Measurements from ENCODE around the gene NECTIN4.
"Not testable (repeated sequence)": the region's sequence is repeated elsewhere in the genome, so short reads cannot be mapped to it uniquely, and the experiment has no call there.

Gene NECTIN4

DNA sequence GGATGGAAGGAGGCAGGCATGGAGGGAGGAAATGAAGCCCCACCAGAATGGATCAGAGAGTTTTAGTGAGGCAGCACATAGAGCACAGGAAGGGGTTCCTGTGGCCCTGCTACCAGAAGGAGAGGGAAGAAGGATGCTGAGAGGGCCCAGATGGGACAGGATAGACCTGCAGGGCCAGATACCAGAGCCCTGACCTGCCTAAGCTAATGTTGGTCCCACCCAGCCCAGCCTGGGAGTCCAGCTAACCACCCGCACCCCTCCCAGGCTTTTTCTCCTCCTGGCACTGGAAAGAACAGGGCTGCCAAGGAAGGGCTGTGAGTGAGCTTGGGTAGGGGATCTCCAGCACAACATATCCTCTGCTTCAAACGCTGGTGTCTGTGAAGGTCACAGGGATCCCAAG lies 6.9 kb downstream of the NECTIN4 start:
- no peak for DNase-seq (ENCODE audit: low spot score)

DNA sequence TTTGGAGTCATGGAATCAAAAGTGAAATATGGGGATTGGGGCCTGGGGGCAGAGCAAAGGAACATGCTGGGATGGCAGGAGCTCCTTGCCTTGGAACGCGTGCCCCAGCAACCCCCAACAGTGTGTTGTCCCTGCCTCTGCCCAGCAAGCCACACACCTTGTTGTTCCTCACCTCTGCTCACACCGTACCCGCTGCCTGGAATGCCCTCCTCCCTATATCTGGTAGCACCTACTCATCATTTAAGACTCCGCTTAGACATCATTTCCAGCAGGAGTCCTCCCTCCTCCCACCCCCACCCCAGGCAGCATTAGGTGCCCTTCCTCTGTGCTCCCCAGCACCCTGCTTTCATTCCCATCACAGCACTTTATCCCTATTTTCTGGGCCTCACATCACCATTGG lies 7.8 kb downstream of the NECTIN4 start:
- DNase-seq (ENCODE audit: low spot score): no peak

DNA sequence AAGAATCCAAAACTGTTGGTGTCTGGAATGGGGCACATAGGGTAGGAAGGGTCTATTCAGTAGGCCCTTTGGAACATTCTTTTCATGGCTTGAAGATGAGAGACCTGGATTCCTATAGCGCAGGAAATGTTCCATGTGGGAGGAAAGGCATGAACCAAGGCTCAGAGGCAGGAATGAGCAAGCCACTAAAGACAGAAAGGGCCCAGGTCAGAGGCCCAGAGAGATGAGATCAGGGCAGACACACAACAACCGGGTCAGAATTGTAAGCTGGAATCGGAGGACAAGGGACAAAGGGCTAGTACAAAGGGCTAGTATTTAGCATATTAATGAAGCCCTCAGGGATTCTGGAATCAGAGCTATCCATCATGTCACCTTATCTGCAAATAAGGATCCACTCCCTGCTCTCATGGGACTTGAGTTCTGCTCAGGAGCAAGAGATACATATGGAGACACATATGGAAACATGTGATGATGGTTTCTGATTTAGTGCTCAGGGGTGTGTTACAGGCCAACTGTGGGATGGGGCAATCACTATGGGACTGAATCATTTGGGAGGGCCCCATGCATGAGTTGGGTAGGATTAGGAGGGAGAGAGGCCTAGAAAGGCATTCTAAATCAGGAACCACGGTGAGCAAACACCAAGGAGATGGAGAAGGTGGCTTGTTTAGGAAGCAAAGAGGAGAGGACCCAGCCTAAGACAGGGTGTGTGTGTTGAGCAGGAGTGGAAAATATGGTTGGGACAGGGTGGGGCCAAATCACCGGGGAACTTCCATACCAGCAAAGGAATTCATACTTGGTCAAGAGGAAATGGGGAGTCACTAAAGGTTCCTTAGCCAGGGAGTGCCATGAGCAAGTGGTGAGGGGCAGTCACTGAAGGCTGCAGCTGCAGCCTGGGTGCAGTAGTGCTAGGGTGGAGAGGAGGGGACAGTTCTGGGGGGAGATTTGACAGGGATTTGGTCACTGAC lies 8.6 kb downstream of the NECTIN4 start:
- DNase-seq (ENCODE audit: low spot score): no peak

DNA sequence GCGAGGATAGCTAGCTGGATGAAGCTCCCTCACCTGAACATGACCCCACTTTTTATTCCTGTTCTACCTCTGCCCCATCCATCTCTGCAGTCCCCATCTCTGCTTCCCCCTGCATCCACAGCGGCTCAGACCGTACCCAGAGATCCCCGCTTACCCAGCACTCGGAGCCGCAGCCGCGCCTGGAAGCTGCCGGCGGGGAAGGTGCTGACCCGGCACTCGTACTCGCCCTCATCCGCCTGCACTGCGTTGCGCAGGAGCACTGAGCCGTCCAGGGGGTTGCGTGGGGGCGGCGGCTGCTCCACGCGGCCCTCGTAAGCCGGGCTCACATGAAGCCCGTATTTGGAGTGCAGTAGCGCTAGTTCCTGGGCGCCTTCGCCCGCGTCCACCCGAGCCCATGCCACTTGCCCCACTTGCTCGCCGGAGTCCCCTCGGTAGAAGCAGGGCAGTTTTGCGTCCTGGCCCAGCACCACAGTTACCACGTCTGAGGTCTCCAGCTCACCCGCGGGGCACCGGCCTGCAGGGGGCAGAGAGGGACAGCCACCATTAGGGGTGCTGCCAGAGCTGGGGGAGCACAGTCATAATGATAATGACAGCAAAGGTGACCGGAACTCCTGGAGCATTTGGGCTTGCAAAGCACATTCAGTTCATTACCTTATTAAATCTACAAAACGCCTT lies 9.8 kb downstream of the NECTIN4 start:
- no peak for DNase-seq (ENCODE audit: low spot score)

DNA sequence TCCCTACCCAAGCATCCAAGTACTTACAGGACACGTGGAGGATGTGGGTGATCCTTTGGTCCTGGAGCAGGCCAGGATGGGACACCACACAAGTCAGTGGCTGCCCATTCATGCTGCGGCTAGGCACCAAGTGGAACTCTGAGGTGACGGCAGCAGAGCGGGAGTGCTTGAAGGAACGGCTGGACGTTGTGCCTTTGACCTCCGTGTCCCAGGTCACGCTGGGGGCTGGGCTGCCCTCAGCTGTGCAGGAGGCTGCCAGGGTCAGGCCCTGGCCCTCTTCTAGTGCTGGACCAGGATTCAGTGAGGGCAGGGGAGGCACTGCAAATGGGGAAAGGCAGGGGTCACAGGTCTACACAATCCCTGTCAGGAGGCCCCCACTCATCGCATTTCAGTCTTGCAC lies 11.9 kb downstream of the NECTIN4 start:
- DNase-seq (ENCODE audit: low spot score): no peak

DNA sequence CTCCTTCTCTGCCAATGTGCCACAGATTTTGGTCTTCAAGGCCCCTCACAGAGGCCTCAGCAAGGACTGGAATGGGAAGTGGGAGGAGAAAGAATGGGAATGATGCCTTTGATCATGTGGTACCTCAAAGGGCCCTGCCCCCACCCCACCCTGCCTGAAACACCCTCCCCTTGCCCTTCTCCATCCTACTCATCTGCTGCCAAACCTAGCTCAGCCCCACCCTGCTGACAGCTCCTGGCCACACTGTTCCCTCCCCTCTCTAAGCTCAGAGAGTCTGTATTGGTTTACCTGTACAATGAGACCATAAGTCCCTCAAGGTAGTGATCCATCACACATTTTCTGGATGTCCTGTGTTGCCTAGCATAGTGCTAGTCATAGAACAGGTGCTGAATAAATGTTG lies 12.9 kb downstream of the NECTIN4 start:
- no peak for DNase-seq (ENCODE audit: low spot score)

DNA sequence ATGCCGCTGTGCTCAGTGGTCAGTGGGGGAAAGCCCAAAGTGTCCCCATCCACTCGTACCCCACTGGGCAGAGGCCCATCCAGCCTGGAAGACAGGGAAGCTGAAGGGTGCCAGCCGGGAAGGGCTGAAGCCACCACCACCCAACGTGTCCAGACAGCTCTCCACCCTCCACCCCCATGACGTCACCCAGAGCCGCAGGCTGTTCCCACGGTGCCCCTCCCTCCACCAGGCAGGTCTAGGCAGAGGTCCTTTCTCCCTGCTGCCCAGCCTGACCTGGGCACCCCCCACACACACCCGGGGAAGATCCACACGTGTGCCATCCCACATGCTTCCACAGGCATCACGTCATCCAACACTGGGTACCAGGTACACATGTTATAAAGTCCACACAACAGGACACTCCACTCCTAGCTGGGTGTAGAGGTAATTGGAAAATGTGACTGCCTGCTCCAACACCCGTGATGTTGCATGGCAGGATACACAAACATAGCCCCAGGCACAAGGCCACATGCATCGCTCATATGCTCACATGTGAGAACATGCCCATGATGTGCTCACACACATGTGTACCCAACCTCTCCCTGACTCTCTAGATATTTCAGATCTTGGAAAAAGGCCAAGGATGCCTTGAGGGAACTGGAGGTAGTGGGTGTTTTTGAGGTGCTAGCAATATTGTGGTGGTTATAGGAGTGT lies 14.5 kb downstream of the NECTIN4 start:
- DNase-seq (ENCODE audit: low spot score): no peak

DNA sequence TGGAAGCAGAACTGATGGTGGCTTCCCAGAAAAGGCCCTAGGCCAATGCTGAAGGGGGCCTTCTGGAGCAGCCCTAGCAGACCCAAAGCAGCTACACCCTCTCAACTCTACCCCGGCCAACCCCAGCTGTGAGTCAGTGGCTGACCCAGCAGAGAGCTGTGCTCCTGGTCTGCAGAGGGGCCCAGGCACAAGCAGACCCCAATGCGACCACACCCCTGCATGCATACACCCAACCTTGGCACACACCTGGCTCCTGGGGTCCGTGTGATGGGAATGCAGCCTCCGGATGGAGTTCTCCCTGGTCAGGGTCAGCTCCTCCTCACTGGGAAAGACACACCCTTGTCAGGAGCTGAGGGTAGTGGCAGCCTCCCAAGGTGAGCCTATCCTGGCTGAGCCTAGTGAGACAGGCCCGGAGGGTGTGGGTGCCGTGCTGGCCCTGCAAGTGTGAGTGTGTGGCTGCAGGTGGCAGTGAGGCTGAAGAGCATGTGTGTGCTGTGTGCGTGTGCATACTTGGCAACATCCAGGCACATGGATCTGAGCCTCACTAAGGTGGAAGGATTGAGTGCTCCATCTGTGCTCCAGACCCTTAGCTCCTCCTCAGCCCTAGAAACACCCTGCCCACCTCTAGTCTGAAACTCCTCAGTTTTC lies 15.8 kb downstream of the NECTIN4 start:
- DNase-seq (ENCODE audit: low spot score): no peak

DNA sequence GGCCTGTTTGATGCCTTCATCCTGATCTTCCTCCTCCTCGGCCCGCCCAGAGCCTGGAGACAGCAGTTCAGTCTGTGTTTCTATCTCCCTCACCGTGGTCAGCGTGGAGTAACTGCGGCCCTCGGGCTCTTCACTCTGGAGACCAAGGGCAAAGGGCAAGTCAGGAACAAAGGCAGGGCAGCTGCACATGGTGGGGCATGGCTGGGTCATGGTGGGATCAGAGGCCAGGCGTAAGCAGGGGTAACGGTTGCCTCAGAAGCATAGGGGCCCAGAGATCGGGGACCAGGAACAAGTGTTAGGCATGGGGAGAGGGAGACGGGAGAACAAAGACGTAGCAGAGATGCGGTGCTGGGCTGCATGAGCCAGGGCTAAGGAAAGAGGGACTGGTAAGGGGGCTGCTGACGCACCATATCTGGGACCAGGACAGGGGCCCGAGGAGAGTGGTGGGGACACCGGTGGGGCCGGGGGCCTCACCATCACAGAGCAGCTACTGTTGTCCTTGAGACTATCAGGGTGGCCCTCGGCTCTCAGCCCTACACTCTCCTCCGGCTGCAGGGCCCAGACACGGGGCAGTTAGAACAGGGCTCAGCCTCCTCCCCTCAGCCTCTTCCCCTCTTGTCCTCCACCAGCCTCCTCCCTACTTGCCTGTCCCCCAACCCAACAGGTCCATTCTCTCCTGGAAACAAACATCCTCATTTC lies 16.5 kb downstream of the NECTIN4 start:
- DNase-seq (ENCODE audit: low spot score): no peak

DNA sequence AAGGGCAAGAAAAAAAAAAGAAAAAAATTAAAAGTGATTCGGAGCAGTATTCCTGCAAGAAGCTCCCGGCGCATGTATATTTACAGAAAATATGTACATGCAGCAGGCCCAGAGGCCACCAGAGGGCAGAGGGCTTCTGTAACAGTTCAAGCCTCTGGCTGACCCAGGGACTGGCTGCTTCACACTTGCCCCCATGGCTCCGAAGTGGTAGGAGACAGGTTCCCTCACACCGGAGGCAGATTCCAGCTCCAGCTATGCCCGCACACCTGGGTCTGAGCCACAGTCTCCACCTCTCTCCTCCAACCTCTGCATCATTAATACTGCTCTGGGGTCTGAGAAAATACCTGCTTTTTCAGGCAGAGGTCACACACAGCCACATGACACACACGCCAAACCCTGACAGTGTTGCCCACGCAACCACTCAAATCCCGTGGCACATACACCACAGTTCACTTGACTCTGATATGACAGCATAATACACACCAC lies 17.4 kb downstream of the NECTIN4 start:
- DNase-seq (ENCODE audit: low spot score): peak; percentile 58

DNA sequence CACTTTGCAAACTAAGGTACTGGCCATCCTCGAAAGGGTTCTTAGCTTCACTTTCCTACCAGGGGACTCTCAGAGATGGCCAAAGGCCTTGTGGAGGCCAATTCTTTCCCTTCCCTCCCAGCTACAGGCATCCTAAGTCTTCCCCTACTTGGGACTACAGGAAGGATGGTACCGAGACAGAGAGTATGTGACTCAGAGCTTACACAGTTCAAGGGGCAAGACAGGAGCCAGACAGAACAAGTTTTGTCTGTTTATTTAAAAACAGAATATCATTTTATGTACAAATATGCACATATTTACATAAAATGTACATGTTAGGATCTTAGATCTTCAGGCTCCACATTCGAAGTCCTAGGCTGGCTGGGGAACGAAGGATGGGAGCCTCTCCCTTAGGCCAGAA lies 18.6 kb downstream of the NECTIN4 start:
- DNase-seq (ENCODE audit: low spot score): no peak

DNA sequence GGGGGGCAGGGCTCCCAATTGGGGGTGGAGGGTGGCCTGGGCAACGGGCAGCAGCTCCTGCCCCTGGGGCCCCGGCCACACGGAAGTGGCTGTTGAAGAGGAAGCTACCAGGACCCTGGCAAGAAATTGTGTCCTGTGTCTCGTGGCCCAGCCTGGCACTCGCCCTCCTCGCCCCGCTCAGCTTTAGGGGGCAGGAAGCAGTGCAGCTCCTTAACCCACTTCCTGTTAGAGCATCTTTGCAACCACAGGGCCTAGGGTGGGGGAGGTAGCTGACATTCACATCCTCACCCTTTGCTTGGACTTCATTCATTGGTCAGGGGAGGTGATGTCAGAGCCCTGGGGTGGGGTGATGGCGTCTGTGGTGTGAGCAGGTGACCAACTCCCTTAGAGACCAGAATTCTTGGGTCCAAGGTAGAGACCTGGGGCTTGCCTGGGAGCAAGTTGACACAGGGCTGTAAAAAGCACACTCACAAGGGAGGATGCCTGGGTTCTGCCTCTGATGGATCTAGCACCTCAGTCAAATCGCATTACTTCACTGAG lies 19.6 kb downstream of the NECTIN4 start, which contains the start of gene ARHGAP30:
ARHGAP30 (minus strand) TSS at position 161 of the 540 bp plus-strand sequence. CDS start 267 bp downstream, outside the sequence.
- no peak for DNase-seq (ENCODE audit: low spot score)

DNA sequence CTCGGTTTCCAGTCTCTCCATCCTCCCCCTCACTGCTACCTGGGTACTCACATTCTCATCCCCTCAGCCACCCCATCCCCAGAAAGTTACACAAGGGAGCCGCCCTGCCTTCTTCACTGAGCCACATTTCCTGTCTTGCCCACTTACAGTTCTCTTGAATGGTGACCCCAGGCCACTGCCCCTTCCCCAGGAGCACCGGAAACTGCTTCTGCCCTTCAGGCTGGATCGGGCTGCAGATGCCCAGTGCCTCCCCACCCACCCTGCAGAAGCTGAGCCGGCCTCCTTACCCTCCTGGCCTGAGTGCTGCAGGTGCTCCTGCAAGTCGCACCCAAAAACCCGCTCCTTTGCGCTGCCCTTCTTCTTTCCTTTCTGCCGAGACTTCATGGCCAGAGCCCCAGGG lies 20.1 kb downstream of the NECTIN4 start:
- DNase-seq (ENCODE audit: low spot score): no peak

DNA sequence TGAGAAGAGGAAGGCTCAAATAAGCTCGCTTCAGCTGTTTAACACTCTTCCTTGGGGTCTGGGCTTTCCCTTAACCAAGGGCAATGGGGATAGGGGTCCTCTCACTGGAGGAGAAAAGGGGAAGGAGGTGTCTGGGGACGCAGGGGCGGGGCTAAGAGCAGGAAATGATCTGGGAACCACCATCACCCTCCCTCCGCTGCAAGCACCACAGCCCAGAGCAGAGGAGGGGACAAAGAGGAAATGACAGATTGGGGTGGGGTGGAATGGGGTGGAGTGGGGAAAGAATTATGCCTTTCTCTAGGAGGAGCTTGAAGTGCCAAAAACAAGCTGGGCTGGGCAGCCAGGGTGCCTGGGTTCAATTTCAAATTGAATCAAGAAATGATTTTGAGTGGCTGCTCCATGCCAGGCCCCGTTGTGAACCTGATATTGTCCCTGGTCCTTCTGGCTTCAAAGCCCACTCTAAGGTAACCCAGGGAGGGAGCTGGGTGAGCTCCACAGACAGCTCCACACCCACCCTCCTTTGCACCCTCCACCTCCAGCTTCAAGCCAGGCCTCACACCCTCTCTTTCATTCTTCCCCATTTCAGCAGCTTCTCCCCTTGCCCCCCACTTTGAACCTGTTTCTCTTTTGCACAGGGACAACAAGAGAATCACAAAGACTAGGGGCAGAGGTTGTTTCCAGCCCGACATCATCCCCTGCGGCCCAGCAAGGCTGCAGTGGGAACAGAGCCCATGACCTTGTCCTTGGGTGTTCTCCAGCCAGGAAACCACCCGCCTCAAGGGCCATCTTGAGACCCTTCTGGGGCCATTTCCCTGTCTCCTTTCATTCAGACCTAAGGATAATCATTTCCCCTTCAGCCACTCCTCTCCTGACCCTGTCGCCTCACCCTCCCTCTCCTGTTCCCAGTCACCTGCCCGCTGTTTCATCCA lies 20.8 kb downstream of the NECTIN4 start:
- DNase-seq (ENCODE audit: low spot score): no peak

DNA sequence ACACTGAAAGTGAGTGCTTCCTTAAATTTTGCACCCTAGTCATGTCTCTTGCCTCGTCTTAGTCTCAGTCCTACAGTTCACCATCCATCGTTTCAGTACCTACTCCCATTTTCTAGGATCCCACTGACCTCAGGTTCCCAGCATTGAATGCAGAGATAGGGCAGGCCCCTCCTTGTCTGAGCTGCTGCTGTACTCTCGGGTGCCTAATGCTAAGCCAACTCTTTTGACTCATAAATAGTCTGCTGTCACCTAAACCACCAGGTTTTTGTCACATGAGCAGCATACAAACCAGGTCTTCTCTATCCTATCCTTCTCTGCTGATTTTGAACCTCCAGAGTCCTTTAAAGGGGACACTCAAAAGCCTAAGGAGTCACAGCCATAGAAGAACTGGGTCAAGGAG lies 22.7 kb downstream of the NECTIN4 start:
- DNase-seq (ENCODE audit: low spot score): no peak

DNA sequence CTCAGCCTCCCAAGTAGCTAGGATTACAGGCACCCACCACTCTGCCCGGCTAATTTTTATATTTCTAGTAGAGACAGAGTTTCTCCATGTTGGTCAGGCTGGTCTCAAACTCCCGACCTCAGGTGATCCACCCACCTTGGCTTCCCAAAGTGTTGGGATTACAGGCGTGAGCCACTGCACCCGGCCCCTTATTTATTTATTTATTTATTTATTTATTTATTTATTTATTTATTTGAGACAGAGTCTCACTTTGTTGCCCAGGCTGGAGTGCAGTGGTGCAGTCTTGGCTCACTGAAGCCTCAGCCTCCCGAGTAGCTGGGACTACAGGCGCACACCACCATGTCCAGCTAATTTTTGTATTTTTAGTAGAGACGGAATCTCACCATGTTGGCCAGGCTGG lies 23.7 kb downstream of the NECTIN4 start:
- DNase-seq (ENCODE audit: low spot score): not testable (repeated sequence)

DNA sequence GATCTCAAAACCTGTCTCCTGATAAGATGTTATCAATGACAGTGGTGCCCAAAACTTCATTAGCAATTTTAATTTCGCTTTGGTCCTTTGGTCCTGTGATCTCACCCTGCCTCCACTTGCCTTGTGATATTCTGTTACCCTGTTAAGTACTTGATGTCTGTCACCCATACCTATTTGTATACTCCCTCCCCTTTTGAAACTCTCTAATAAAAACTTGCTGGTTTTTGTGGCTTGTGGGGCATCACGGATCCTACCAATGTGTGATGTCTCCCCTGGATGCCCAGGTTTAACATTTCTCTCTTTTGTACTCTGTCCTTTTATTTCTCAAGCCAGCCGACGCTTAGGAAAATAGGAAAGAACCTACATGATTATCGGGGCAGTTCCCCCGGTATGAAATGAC lies 25.4 kb downstream of the NECTIN4 start:
- not testable (repeated sequence) for DNase-seq (ENCODE audit: low spot score)

DNA sequence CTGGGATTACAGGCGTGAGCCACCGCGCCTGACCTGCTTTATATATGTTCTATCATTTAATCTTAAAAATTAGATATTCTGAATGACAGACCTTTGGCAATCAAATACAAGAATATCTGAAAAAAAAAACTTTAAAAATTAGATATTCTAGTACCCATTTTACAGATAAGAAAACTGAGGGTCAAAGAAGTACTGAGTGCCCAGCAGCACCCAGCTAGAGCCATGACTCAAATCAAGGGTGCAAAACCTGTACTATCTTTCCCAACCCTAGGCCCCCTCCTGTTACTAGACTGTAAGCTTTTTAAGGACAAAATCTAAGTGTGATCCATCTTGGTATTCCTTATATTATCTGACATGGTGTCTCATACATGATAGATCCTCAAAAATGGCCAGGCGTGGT lies 27.9 kb downstream of the NECTIN4 start:
- DNase-seq (ENCODE audit: low spot score): no peak

DNA sequence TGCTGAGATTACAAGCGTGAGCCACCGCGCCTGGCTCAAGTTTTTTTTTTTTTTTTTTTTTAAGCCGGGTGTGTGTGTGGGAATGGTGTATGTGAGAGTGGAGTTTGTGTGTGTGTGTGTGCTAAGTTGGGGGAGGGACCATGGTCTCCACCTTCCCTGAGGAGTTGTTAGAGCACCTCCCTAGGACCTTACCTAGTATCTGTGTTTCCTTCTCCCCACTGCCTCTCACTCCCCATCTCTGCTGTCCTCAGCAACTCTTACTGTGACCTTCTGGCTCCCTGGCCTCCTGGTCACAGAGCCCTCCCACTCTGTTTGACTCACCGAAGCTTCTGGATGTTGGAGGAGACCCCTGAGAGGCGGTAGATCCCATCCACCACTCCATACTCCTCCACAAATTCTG lies 30.1 kb downstream of the NECTIN4 start:
- DNase-seq (ENCODE audit: low spot score): no peak

DNA sequence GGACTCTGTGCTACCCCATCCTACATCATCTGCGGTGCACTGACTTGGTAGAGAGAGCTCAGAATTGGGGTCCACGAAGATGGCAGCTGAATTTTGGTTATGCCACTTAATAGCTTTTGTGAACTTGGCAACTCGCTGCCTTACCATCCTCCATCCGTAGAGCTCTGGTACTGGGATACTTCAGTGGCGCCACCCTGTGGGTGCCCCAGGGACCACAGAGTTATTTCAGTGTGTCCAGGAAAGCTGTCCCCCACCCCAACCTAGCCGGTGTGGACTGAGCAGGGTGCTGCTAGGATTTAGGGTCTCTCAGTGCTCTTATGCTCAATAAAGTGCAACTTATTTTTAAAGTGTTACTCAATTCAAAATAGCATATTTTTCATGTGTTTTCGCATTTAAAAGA lies 34.6 kb downstream of the NECTIN4 start:
- no peak for DNase-seq (ENCODE audit: low spot score)

Measured in RKO (cell line).